ENCODE measurements around the gene SPATA31A3. TPM values are rescaled to one million over a fixed set of nuclear protein-coding genes. Genes with fewer than 3 reads are reported as not detected.
"Not testable (repeated sequence)": the region's sequence is repeated elsewhere in the genome, so short reads cannot be mapped to it uniquely, and the experiment has no call there.

The SPATA31A3 gene
- total RNA-seq (not detected), polyA plus RNA-seq (not detected)

GRCh38 chr9:66992450-66992849 lies at the start of gene SPATA31A3:
SPATA31A3 (minus strand) TSS chr9:66992550; CDS start chr9:66992521, 29 bp downstream.
- not testable (repeated sequence) for H3K4me1 ChIP-seq (ENCODE audit: control insufficient read depth, insufficient read depth, low read length, poor library complexity, severe bottlenecking); H3K4me3 Mint-ChIP-seq; H3K4me1 Mint-ChIP-seq; H3K9me3 ChIP-seq (ENCODE audit: control insufficient read depth in 2 of 2, low read length in 2 of 2); H3K27ac Mint-ChIP-seq; H3K27me3 ChIP-seq (ENCODE audit: control insufficient read depth, insufficient read depth, low read length); H3K36me3 Mint-ChIP-seq; H3K4me3 ChIP-seq (ENCODE audit: low read depth, low read length); DNase-seq; H3K27me3 Mint-ChIP-seq; H3K9me3 Mint-ChIP-seq; ATAC-seq (ENCODE audit: low read depth in 2 of 2); H3K36me3 ChIP-seq (ENCODE audit: control insufficient read depth, insufficient read depth, low read length); H3K27ac ChIP-seq (ENCODE audit: insufficient read depth, low read length, poor library complexity, severe bottlenecking)

GRCh38 chr9:66952576-66952975 lies 39.8 kb downstream of the SPATA31A3 start:
- H3K27me3 Mint-ChIP-seq, result not testable (repeated sequence)

GRCh38 chr9:66942400-66943155 lies 49.8 kb downstream of the SPATA31A3 start:
- H3K27me3 ChIP-seq (ENCODE audit: control insufficient read depth, insufficient read depth, low read length); ATAC-seq (ENCODE audit: low read depth in 2 of 2): not testable (repeated sequence)

More at GRCh38 chr9:66952576-66952975, 39.8 kb downstream of the SPATA31A3 start:
- not testable (repeated sequence) for H3K27ac ChIP-seq (ENCODE audit: insufficient read depth, low read length, poor library complexity, severe bottlenecking); H3K36me3 ChIP-seq (ENCODE audit: control insufficient read depth, insufficient read depth, low read length); H3K4me3 ChIP-seq (ENCODE audit: low read depth, low read length); H3K4me1 Mint-ChIP-seq; H3K36me3 Mint-ChIP-seq; H3K4me1 ChIP-seq (ENCODE audit: control insufficient read depth, insufficient read depth, low read length, poor library complexity, severe bottlenecking); H3K27ac Mint-ChIP-seq; H3K9me3 Mint-ChIP-seq; DNase-seq; H3K4me3 Mint-ChIP-seq; H3K27me3 ChIP-seq (ENCODE audit: control insufficient read depth, insufficient read depth, low read length); ATAC-seq (ENCODE audit: low read depth in 2 of 2); H3K9me3 ChIP-seq (ENCODE audit: control insufficient read depth in 2 of 2, low read length in 2 of 2)

GRCh38 chr9:66939878-66940830 lies 52.2 kb downstream of the SPATA31A3 start:
- not testable (repeated sequence) for H3K9me3 ChIP-seq (ENCODE audit: control insufficient read depth in 2 of 2, low read length in 2 of 2); H3K27me3 ChIP-seq (ENCODE audit: control insufficient read depth, insufficient read depth, low read length); H3K27ac Mint-ChIP-seq; ATAC-seq (ENCODE audit: low read depth in 2 of 2); H3K4me1 ChIP-seq (ENCODE audit: control insufficient read depth, insufficient read depth, low read length, poor library complexity, severe bottlenecking); H3K4me1 Mint-ChIP-seq; H3K36me3 ChIP-seq (ENCODE audit: control insufficient read depth, insufficient read depth, low read length); H3K36me3 Mint-ChIP-seq; DNase-seq; H3K27me3 Mint-ChIP-seq; H3K4me3 ChIP-seq (ENCODE audit: low read depth, low read length); H3K4me3 Mint-ChIP-seq; H3K27ac ChIP-seq (ENCODE audit: insufficient read depth, low read length, poor library complexity, severe bottlenecking); H3K9me3 Mint-ChIP-seq

More at GRCh38 chr9:66942400-66943155, 49.8 kb downstream of the SPATA31A3 start:
- H3K4me1 Mint-ChIP-seq; H3K36me3 ChIP-seq (ENCODE audit: control insufficient read depth, insufficient read depth, low read length); H3K9me3 Mint-ChIP-seq; H3K27ac Mint-ChIP-seq; H3K27me3 Mint-ChIP-seq; H3K4me3 ChIP-seq (ENCODE audit: low read depth, low read length); H3K27ac ChIP-seq (ENCODE audit: insufficient read depth, low read length, poor library complexity, severe bottlenecking); H3K36me3 Mint-ChIP-seq; DNase-seq; H3K4me1 ChIP-seq (ENCODE audit: control insufficient read depth, insufficient read depth, low read length, poor library complexity, severe bottlenecking); H3K9me3 ChIP-seq (ENCODE audit: control insufficient read depth in 2 of 2, low read length in 2 of 2); H3K4me3 Mint-ChIP-seq: not testable (repeated sequence)

GRCh38 chr9:66938322-66938721 lies 54.0 kb downstream of the SPATA31A3 start:
- not testable (repeated sequence) for H3K4me3 ChIP-seq (ENCODE audit: low read depth, low read length); H3K27me3 Mint-ChIP-seq; H3K27me3 ChIP-seq (ENCODE audit: control insufficient read depth, insufficient read depth, low read length); H3K36me3 Mint-ChIP-seq; H3K4me1 ChIP-seq (ENCODE audit: control insufficient read depth, insufficient read depth, low read length, poor library complexity, severe bottlenecking); H3K9me3 Mint-ChIP-seq; DNase-seq; H3K4me1 Mint-ChIP-seq; H3K9me3 ChIP-seq (ENCODE audit: control insufficient read depth in 2 of 2, low read length in 2 of 2); H3K27ac Mint-ChIP-seq; H3K27ac ChIP-seq (ENCODE audit: insufficient read depth, low read length, poor library complexity, severe bottlenecking); ATAC-seq (ENCODE audit: low read depth in 2 of 2); H3K4me3 Mint-ChIP-seq; H3K36me3 ChIP-seq (ENCODE audit: control insufficient read depth, insufficient read depth, low read length)

GRCh38 chr9:66937662-66938061 lies 54.7 kb downstream of the SPATA31A3 start:
- not testable (repeated sequence) for H3K9me3 Mint-ChIP-seq; H3K27ac Mint-ChIP-seq; H3K27ac ChIP-seq (ENCODE audit: insufficient read depth, low read length, poor library complexity, severe bottlenecking); H3K4me3 Mint-ChIP-seq; DNase-seq; H3K4me1 Mint-ChIP-seq; H3K4me3 ChIP-seq (ENCODE audit: low read depth, low read length); H3K9me3 ChIP-seq (ENCODE audit: control insufficient read depth in 2 of 2, low read length in 2 of 2); H3K36me3 Mint-ChIP-seq; ATAC-seq (ENCODE audit: low read depth in 2 of 2); H3K36me3 ChIP-seq (ENCODE audit: control insufficient read depth, insufficient read depth, low read length); H3K4me1 ChIP-seq (ENCODE audit: control insufficient read depth, insufficient read depth, low read length, poor library complexity, severe bottlenecking); H3K27me3 Mint-ChIP-seq; H3K27me3 ChIP-seq (ENCODE audit: control insufficient read depth, insufficient read depth, low read length)

All from CD4-positive, CD25-positive, alpha-beta regulatory T cell (primary cell).